Endothelial cell of umbilical vein (primary cell): ENCODE data around the gene XRCC1.

Experiments
- JUN ChIP-seq: IDR thresholded peaks from 2 replicates; pipeline ENCODE4 v1.6.1; 2011; ENCODE audit warnings: borderline replicate concordance, low read depth; ENCODE audit not compliant: insufficient read length, insufficient read depth
- TF ChIP-seq, protein P1 (sequence below), 2 donors: IDR thresholded peaks; 1 replicate in 1 of 2; 2 replicates in 1 of 2; pipeline ENCODE4 v1.5.1; 2011; ENCODE audit warnings: low read length in 2 of 2, mild to moderate bottlenecking in 2 of 2, moderate library complexity in 2 of 2, control low read depth in 1 of 2, inconsistent platforms in 1 of 2, low read depth in 1 of 2; ENCODE audit not compliant: insufficient read depth in 1 of 2; ENCODE audit errors: extremely low read depth in 1 of 2

DNA sequence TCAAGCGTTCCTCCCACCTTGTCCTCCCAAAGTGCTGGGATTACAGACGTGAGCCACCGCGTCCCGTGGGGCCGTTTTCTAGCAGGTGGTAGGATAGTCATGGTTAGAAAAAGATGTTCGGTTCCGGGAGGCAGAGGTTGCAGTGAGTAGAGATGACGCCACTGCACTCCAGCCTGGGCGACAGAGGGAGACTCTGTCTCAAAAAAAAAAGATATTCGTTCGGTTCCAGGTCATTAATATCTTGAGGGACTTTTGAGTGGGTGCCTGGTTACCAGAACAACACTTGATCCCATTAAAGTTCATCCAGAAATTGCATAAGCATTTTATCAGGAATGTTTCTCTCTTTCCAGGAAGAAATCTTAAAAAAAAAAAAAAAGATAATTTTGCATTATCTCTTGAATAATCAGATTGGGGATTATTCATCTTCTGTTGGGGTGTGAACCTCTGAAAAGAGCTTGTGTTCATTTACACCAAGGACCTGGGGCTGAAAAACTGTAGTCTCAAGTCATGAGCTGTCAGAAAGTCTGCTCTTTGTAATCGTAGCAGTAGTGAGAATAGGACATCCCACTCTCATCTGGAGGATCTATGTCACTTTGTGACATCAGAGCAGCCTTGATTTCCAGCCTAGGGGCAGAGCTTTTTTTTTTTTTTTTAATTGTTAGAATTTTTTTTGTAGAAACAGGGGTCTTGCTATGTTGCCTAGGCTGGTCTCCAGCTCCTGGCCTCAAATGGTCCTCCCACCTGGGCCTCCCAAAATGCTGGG, 47.3 kb downstream of the XRCC1 start:
- TF ChIP-seq JUN = no peak
- TF ChIP-seq, protein P1, sequence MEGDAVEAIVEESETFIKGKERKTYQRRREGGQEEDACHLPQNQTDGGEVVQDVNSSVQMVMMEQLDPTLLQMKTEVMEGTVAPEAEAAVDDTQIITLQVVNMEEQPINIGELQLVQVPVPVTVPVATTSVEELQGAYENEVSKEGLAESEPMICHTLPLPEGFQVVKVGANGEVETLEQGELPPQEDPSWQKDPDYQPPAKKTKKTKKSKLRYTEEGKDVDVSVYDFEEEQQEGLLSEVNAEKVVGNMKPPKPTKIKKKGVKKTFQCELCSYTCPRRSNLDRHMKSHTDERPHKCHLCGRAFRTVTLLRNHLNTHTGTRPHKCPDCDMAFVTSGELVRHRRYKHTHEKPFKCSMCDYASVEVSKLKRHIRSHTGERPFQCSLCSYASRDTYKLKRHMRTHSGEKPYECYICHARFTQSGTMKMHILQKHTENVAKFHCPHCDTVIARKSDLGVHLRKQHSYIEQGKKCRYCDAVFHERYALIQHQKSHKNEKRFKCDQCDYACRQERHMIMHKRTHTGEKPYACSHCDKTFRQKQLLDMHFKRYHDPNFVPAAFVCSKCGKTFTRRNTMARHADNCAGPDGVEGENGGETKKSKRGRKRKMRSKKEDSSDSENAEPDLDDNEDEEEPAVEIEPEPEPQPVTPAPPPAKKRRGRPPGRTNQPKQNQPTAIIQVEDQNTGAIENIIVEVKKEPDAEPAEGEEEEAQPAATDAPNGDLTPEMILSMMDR (IDR thresholded peaks at IDR 0.05; ENCODE audit: extremely low read depth in 1 of 2, insufficient read depth in 1 of 2, low read depth in 1 of 2, low read length in 2 of 2) = no peak
